Measurements from ENCODE around the gene AKAP8. TPM values are rescaled to one million over a fixed set of nuclear protein-coding genes. Genes with fewer than 3 reads are reported as not detected.
"Not testable (repeated sequence)": the region's sequence is repeated elsewhere in the genome, so short reads cannot be mapped to it uniquely, and the experiment has no call there.

The AKAP8 gene
- polyA plus RNA-seq, 4 donors, result 23.1 to 35.5 (median 26.6) TPM

DNA sequence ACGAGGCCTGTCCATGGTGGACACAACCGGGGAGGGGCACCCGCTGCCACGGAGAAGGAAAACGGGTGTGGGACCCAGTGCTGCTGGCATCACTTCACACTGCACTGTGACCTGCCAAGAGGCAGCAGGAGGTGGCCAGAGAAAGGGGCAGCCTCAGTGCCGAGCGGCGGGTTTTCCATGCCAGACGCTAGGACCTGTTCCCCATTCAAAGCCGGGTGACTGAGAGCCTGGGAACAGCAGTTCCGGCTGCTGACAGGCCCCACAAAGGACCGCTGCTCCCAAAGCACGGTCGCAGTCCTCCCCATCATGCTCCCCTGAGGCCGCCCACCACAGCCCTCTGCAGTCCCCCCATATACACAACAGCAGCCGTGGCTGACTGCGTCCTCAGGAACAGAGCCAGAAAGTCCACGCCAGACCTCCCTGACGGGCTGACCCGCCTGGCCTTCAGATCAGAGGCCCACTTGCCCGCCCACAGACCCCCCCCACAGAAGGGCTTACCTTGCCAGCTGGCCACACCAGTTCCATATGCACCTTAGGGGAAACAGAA, 5.4 kb downstream of the AKAP8 start:
- no peak for DNase-seq (ENCODE audit: low read depth in 4 of 4, low spot score in 3 of 4)

DNA sequence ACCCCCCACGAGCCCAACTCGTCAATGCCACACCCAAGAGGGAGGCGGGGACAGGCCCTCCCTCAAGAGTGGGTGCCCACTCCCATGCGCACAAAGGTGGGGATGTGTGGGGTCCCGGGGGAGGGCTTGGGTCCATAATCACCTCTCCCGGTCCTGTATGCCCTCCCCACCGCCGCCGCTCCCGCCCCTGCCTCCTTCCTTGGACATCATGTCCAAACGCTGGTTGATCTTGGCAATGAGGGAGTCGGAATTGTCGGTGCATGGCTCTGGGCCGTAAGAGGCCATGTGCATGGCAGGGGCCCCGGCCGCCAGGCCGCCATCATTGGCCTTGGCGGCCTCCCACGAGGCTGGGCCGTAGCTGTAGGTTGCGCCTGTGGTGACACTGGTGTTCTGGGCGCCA, 5.9 kb downstream of the AKAP8 start:
- no peak for DNase-seq (ENCODE audit: low read depth in 4 of 4, low spot score in 3 of 4)

DNA sequence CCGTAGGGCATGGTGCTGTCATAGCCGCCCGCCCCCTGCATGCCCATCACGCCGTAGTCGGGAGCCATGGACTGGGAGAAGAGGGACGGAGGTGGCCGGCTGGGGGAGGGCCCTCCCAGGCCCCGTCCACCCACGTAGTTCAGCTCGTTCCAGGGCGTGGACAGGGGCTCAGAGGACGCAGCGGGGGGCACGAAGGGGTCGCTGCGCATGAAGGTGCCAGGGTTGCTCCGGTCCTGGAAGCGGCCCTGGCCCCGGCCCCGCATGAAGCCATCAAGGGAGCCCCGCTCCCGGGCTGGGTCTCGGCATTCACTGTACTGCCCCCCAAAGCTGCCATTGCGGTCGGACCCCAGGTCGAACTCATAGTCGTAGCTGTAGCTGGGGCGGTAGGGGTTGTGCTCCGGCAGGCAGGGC, 6.7 kb downstream of the AKAP8 start:
- DNase-seq (ENCODE audit: low read depth in 4 of 4, low spot score in 3 of 4), result no peak

DNA sequence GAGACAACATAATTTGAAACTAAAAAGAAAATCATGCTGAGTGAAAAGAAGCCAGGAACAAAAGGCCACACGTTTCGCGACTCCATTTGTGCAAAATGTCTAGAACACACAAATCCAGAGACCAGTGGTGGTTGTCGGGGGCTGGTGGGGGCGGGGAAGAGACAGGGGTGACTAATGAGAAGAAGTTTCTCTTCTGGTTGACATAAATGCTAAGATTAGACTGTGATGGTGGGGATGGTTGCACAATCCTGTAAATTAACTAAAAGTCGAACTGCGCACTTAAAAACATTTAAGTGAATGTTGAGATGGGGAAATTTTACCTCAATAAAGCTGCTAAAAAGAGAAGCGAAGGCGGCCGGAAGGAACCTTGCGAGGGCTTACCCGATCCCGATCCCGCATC, 7.1 kb downstream of the AKAP8 start:
- DNase-seq (ENCODE audit: low read depth in 4 of 4, low spot score in 3 of 4), result no peak

DNA sequence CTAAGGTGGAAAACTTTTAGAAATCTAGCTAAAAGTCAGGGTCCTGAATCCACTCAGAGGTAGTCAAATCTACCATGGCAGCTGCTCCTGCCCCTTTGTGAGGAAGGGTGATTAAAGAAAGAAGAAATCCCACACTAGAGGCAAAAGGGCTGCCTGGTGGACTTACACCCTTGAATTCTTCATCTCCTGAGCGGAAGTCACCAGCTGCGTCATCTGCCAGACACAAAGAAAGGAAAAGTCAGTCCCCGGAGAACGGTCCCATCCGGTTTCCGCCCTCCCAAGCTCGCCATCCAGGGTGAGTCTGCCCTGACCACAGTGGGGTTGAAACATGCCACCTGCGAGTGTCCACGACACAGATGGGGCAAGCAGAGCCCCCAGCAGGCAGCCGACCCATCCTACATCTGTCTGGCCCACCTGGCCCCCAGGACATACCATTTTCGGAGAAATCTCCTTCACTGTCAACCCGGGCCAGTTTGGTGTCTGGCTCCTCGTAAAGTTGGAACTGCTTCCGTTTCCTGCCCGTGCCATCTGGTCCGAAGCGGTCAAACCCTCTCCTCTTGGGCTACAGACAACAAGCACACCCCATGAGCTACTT, 7.7 kb downstream of the AKAP8 start:
- no peak for DNase-seq (ENCODE audit: low read depth in 4 of 4, low spot score in 3 of 4)

- no peak for DNase-seq (ENCODE audit: low read depth in 4 of 4, low spot score in 3 of 4)
Measured at GRCh38 chr19:15371119-15371518, 8.5 kb downstream of the AKAP8 start.

DNA sequence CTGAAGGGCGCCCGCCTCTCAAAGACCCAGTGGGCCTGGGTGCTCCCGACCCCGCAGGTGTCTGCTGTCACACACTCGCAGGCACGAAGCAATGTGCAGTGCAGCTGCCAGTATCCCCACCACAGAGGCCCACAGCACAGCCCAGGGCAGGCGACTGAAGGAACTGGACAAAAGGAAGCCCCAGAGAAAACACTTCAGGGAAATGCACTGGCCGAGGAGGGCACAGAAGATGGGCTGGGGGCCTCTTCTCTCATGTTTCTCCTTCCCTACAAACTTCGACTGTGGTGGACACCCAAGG, 10.0 kb downstream of the AKAP8 start:
- DNase-seq (ENCODE audit: low read depth in 4 of 4, low spot score in 3 of 4), result no peak

DNA sequence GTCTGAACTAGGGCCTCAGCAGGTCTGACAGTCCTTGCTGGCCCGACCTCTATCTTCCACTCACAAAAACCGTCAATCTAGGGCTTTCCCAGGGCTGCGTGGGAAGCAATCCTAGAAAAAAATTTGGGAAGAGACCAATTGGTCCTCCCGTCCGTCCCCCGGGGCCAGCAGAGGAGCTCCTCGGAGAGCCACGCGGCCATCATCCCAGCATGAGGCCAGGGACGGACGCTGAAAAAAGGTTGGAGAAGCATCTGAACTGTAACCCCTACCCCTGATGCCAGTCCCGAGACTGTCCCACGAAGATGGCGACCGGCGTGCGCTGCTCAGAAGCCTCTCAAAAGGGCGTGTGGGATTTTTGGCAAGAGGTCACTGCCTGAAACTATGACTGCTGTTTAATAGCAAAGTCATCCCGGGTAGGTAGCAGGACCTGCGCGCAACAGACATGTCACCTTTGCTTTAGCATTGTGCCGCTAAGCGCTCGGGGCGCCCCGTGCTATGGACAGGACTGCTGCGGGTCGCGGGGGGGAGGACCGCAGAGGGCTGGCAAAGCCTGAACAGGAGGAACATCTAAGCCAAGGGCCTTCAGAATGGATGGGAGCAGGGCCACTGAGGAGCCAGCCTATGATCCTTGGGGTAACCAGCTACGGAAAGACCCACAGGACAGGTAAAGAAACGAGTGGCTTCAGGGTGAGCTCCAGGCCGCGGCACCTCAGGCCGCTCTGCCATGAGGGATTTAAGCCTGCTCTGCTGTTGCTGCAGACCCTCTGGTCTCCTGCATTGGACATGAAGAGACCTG, 10.6 kb downstream of the AKAP8 start:
- no peak for DNase-seq (ENCODE audit: low read depth in 4 of 4, low spot score in 3 of 4)

DNA sequence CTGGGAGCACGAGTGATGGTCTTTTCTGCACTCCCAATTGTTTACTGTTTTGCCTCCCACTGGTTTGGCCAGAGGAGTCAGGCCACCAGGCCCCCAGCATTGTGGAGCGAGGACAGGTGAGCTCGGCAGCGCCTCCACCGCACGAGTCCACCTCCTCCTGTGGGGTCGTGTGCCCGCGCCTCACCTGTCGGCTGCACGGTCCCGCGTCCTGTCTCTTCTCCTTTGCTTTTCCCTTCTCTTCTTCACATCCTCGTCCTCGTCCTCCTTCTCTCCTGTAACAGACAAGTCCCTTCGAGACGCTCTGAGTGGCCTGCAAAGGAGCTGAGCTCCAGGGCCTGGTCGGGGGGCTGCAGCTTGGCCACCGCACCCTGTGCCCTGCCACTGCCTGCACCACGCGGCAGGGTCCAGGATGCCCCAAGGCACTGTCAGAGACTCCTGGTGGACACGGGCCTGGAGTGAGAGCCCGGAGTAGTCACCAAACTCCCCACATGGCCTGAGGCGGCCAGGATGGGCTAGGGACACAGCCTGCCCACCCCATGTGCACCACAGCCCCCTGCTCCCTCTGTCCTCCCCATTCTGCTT, 11.4 kb downstream of the AKAP8 start:
- DNase-seq (ENCODE audit: low read depth in 4 of 4, low spot score in 3 of 4), result no peak

DNA sequence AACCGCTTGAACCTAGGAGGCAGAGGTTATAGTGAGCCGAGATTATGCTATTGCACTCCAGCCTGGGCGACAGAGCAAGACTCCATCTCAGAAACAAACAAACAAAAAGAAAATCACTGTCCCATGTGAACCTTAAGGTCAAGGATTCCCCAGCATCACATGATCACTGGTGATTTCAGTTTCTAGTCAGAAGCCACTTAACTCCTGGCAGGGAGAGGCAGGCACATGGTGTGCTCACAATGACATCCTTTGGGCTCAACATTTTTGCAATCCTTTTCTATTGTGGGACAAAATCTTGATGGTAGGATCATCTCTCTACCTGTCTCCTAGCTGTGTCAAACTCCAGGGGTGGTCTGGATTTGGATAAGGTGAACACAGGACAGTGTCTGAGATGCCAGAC, 12.1 kb downstream of the AKAP8 start:
- DNase-seq (ENCODE audit: low read depth in 4 of 4, low spot score in 3 of 4), result no peak

DNA sequence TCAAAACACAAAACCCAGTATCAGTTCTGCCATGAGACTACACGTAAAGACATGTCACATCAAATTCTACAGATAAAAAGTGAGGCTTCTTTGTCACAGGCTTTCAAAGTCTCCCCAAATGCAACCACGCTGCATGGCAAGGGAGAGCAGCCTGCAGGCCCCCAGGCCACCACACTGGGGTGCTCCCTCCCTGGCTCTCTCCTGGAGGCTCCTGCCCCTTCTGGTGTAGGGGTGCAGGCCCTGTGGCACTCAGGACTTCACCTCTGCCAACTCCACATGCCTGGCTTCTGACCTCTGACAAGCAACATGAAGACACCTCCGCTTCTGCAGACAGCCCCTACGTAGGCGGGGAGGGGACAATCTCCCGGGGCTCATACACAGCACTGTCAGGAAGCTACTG, 14.3 kb downstream of the AKAP8 start:
- no peak for DNase-seq (ENCODE audit: low read depth in 4 of 4, low spot score in 3 of 4)

- DNase-seq (ENCODE audit: low read depth in 4 of 4, low spot score in 3 of 4), result not testable (repeated sequence)
Measured at GRCh38 chr19:15363791-15364190, 15.8 kb downstream of the AKAP8 start.

GRCh38 chr19:15363048-15363447, 16.5 kb downstream of the AKAP8 start:
- not testable (repeated sequence) for DNase-seq (ENCODE audit: low read depth in 4 of 4, low spot score in 3 of 4)

GRCh38 chr19:15360015-15360414, 19.6 kb downstream of the AKAP8 start:
- DNase-seq (ENCODE audit: low read depth in 4 of 4, low spot score in 3 of 4), result not testable (repeated sequence)

GRCh38 chr19:15358918-15359317, 20.7 kb downstream of the AKAP8 start:
- no peak for DNase-seq (ENCODE audit: low read depth in 4 of 4, low spot score in 3 of 4)

- DNase-seq (ENCODE audit: low read depth in 4 of 4, low spot score in 3 of 4), result no peak
Measured at GRCh38 chr19:15357906-15358305, 21.7 kb downstream of the AKAP8 start.

DNA sequence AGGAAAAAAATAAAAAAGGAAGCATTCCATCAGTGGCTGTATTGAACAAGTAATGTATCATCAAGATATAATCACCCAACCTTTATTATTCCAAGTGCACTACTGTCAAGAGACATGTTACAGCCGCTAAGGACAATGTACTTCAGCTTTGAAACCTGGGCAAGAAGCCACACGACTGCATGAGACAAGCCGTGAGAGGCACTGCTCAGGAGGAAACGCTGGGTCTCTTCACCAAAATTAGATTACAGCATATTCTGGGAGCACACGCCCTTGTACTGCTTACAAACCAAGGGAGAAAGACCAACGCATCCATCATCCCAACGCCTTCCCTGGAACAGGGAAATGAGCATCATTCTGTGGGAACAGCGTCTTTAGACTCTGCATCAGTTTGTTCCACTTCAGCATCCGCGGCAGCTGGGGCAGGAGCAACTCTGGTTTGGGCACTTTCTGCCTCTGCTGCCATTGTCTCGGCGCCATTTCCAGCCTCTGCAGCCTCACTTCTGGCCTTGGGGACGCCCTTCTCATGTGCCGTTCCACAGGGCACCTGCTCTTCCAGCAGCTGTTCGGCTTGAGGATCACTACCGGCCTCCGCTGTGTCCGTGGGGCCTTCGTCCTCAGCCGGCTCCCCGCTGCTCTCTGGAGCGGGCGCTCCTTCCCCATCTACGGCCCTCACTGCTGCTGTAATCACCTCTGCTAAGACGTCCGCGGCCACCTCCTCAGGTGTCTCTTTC, 24.9 kb downstream of the AKAP8 start:
- no peak for DNase-seq (ENCODE audit: low read depth in 4 of 4, low spot score in 3 of 4)

DNA sequence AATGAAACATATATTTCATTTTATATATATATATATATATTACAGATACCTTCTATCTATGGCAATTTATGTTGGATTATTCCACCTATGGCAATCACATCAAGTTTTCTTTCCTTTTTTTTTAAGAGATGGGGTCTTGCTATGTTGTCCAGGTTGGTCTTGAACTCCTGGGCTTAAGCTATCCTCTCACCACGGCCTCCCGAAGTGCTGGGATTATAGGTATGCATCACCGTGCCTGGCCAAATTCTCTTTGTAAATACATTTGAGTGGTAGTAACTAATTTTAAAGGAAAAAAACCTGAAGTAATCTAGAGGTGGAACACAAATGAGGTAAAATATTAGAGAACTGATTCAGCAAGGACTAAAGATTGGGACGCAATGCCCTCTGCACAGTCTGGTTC, 25.7 kb downstream of the AKAP8 start:
- no peak for DNase-seq (ENCODE audit: low read depth in 4 of 4, low spot score in 3 of 4)

- DNase-seq (ENCODE audit: low read depth in 4 of 4, low spot score in 3 of 4), result not testable (repeated sequence)
Measured at GRCh38 chr19:15352535-15352934, 27.1 kb downstream of the AKAP8 start.

DNA sequence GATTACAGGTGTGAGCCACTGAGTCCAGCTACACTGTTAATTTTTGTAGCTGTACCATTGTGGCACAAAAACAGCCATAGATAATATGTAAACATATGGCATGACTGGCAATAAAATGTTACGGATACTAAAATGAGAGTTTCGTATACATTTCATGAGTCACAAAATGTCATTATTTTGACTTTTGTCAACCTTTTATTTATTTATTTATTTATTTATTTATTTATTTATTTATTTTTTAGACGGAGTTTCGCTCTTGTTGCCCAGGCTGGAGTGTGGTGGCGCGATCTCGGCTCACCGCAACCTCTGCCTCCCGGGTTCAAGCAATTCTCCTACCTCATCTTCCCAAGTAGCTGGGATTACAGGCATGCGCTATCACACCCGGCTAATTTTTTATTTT, 38.3 kb downstream of the AKAP8 start:
- not testable (repeated sequence) for DNase-seq (ENCODE audit: low read depth in 4 of 4, low spot score in 3 of 4)

DNA sequence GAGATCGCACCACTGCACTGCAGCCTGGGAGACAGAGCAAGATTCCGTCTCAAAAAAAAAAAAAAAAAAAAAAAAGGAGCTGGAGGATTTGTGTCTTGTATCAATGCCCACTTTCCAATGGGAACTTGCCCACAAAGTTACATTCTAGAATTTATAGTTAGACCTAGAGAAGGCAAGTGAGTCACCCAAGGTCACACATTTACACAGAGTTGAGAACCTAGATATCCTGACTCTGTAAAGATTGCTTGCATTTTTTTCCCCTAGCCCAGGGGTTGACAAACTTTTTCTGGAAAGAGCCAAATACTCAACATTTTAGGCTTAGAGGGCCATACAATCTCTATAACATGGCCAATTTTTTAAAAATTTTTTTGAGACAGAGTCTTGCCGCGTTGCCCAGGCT, 39.5 kb downstream of the AKAP8 start:
- DNase-seq (ENCODE audit: low read depth in 4 of 4, low spot score in 3 of 4), result no peak
